HG03571 (cell line): ENCODE measurements around the gene SERHL2.
"Not testable (repeated sequence)": the region's sequence is repeated elsewhere in the genome, so short reads cannot be mapped to it uniquely, and the experiment has no call there.

ENCODE experiments used
- ATAC-seq: cut with Tn5 transposase; IDR thresholded peaks from one replicate; pipeline ENCODE4 v1.9.1; 2021; ENCODE audit not compliant: unreplicated experiment

The SERHL2 gene

GRCh38 chr22:42571068-42571467, 17.3 kb downstream of the SERHL2 start:
- not testable (repeated sequence) for ATAC-seq

- ATAC-seq: not testable (repeated sequence)
Observed at GRCh38 chr22:42574046-42574445, 20.3 kb downstream of the SERHL2 start.

GRCh38 chr22:42574468-42574867, 20.7 kb downstream of the SERHL2 start:
- ATAC-seq: not testable (repeated sequence)

- not testable (repeated sequence) for ATAC-seq
Observed at GRCh38 chr22:42575996-42576574, 22.3 kb downstream of the SERHL2 start.

- ATAC-seq: not testable (repeated sequence)
Observed at GRCh38 chr22:42577141-42577540, 23.4 kb downstream of the SERHL2 start.

- ATAC-seq: no peak
Observed at GRCh38 chr22:42577623-42578240, 24.0 kb downstream of the SERHL2 start.

- ATAC-seq: not testable (repeated sequence)
Observed at GRCh38 chr22:42580040-42580439, 26.3 kb downstream of the SERHL2 start.

- ATAC-seq: not testable (repeated sequence)
Observed at GRCh38 chr22:42581194-42581761, 27.5 kb downstream of the SERHL2 start.

GRCh38 chr22:42581762-42582716, 28.3 kb downstream of the SERHL2 start:
- ATAC-seq: no peak

- ATAC-seq: no peak
Observed at GRCh38 chr22:42582987-42583386, 29.2 kb downstream of the SERHL2 start.

GRCh38 chr22:42584364-42584940, 30.7 kb downstream of the SERHL2 start:
- no peak for ATAC-seq

- ATAC-seq: no peak
Observed at GRCh38 chr22:42585096-42585495, 31.3 kb downstream of the SERHL2 start.

GRCh38 chr22:42586381-42586780, 32.6 kb downstream of the SERHL2 start:
- ATAC-seq: no peak

GRCh38 chr22:42587588-42588175, 33.9 kb downstream of the SERHL2 start:
- ATAC-seq: no peak

GRCh38 chr22:42591987-42592386, 38.2 kb downstream of the SERHL2 start:
- no peak for ATAC-seq

GRCh38 chr22:42595434-42595833, 41.7 kb downstream of the SERHL2 start:
- ATAC-seq: no peak

- no peak for ATAC-seq
Observed at GRCh38 chr22:42596336-42596735, 42.6 kb downstream of the SERHL2 start.

GRCh38 chr22:42596863-42597530, 43.2 kb downstream of the SERHL2 start:
- ATAC-seq: no peak

GRCh38 chr22:42601879-42602465, 48.2 kb downstream of the SERHL2 start:
- no peak for ATAC-seq

GRCh38 chr22:42602470-42602869, 48.7 kb downstream of the SERHL2 start:
- ATAC-seq: no peak
